NCI-H1694 (cell line): ENCODE data around the gene FMNL3.
A peak's percentile ranks its signal among the peaks of the same experiment; 100 is the strongest.
"Not testable (repeated sequence)": the region's sequence is repeated elsewhere in the genome, so short reads cannot be mapped to it uniquely, and the experiment has no call there.

Source experiments
- DNase-seq: peaks from one replicate; lab custom pipeline; 2025; lab: John Stamatoyannopoulos, UW

FMNL3 gene

GRCh38 chr12:49632986-49633702, 74.1 kb downstream of the FMNL3 start:
- DNase-seq = no peak

GRCh38 chr12:49632401-49632800, 74.8 kb downstream of the FMNL3 start:
- DNase-seq = no peak

GRCh38 chr12:49631336-49631907, 75.8 kb downstream of the FMNL3 start:
- DNase-seq = no peak

DNA sequence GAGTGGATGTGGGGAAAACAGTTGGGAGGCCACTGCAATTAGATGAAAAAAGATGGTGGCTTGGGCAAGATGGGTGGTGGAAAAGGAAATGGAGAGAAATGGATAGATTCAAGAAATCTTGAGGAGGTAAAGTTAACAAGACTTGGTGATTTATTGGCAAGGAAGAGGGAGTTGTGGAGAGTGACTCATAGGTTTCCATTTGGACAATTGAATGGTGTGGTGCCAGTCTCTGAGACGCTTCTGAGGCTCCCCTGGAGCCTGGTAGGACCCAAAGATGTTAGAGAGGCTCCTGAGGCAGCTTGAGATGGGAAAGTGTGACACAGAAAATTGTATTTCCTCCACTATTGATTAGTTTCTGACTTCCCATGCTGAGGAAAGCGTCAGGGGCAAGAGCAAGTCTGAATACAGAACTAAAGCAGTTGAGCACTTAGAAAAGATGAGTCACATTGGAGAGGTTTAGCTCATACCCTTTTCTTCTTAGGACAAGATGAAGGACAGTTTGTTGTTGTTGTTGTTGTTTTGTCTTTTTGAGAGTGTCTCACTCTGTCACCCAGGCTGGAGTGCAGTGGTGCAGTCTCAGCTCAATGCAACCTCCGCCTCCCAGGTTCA, 79.3 kb downstream of the FMNL3 start:
- DNase-seq = no peak

GRCh38 chr12:49626836-49627235, 80.4 kb downstream of the FMNL3 start:
- DNase-seq = no peak

DNA sequence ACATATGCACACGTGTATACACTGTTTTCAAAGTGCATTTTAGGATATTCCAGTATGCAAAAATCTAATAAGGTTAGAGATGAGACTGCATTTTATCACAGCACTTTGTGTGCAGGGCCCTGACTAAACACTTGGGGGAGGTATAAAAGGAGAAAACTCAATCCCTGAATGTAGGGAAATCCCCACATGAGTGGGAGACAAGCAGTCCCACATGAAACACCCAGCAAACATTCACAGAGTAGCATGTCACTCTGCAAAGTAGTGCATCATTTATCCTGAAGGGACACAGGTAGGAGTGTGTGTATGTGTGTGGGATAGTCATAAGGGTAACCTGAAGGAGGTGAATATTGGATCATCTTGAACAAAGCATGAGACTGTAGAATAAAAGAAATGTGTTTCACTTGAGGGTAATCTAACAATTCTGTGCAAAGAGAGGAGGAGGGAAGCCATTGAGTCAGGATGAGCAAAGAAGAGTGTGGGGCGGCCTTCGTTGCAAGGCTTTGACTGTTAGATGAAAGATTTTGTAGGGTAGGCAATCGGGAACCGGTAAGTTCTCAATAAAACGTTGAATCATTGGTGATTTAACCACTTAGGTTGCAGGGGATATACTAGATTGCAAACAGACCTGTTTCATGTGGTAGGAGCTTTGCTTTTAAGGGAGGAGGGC, 80.9 kb downstream of the FMNL3 start:
- DNase-seq = no peak

- DNase-seq = no peak
Measured at GRCh38 chr12:49624921-49625577, 82.2 kb downstream of the FMNL3 start.

DNA sequence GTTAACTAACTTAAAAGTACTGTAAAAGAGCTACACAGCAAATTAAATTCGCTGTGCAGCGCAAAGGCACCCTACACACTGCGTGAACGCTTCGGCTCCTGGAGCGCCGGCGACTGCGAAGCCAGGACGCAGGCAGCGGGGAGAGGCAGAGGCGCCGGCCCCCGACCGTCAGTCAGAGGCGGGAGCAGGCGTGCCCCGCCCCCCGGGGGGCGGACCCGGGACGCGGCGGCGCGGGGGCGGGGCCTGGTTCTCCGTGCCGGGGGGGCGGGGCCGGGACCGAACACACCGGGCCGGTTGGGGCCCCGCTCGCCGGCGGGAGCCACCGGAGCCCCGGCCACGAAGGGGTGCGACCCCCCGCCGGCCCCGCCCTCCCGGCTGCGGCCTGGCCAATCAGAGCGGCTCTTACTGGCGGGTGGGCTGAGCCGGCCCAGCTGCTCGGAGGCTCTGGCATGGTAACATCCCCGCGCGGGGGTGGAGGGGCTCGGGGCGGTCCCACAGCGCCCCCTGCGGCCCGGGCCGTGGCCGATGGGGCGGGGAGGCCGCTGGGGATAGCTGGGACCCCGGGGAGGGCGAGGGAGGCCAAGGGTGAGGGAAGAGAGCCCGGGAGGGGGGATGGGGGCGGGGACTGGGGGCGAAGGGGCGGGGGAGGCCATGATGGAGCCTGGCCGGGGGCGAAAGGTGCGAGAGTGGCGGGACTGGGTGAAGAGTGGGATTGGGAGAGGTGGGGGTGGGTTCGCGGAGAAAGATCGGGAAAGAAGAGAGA, 83.9 kb downstream of the FMNL3 start, which contains the start of gene PRPF40B:
Gene PRPF40B, plus strand, starts transcription at position 420 of the 763 bp plus-strand sequence. Its CDS starts 30 bp downstream, at position 450.
- DNase-seq = peak; percentile 39

DNA sequence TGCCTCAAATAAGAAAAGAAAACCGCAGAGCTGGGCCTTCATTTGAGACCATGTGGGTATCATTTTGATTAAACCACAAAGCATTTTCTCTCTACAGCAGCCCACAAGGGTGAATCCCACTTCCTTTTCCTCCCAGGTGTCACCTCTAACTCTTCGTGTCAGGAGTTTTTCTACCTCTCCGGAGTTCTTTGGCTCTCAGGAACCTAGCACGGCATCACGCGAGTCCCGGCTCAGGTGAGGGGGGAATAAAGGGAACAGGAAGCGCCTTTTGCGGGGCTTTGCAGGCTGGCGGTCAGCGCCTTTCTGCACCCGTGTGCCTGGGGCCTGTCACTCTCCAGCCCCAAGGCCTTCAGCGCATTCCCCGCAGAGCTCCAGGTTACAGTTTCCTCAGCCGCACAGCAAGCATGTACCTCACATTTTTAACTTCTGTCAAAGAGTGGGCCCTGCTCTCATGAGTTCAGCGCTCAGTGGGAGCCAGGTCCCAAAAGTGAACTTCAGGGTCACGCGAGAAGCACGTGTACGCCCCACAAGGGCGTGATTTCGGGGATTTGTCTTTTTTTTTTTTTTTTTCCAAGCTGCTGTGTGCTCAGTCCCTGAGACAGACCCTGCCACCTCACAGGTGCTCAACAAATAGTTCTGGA, 84.6 kb downstream of the FMNL3 start:
- peak; percentile 39 for DNase-seq

DNA sequence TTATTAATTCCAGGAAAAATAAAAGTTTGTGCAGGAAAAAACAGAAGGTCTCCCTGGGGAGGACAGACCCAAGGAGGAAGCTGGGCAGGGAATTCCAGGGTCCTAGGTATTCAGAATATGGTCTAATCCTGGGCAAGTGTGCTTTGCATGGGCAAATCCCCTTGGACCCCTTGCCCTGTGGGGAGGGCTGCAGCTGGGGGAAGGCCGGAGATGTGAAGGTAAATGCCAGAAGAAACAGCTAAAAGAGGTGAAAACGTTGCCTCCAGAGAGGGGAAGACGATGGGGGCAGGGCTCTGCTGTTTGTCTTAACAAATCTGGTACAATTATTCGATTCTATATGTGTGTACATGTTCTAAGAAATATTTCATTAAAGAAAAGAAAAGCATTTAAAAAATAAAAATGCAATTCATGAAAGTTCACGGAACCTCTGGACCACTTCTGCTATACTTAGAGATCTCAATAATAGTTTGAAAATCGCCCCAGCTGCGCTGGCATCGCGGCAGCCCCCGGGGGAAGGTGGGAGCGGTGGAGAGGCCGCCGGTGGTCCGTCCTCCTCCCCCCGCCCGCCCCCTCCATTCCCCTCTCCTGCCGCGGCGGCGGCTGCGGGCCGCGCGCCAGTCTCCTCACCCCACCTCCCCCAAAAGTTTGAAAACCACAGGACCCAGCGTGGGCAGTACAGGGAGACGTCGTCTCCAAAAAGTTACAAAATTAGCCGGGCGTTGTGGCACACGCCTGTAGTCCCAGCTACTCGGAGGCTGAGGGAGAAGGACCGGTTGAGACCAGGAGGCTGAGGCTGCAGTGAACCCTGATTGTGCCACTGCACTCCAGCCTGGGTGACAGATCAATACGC, 85.3 kb downstream of the FMNL3 start:
- DNase-seq = no peak

DNA sequence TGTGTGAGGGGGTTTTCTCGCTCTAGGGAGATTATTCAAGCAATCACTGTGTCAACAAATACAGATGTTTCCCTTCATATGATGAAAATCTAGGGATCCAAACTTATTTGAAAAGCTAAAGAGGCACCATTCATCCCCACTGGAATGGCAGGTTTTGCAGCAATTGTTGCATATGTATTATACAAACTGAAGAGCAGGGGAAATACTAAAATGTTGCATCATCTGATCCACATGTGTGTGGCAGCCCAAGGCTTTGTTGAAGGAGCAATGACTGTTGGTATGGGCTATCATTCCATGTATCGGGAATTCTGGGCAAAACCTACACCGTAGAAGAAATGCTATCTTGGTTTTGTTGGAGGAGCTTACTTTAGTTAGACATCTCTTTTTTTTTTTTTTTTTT, 87.9 kb downstream of the FMNL3 start:
- DNase-seq = no peak

- DNase-seq = no peak
Measured at GRCh38 chr12:49618576-49618975, 88.6 kb downstream of the FMNL3 start.

DNA sequence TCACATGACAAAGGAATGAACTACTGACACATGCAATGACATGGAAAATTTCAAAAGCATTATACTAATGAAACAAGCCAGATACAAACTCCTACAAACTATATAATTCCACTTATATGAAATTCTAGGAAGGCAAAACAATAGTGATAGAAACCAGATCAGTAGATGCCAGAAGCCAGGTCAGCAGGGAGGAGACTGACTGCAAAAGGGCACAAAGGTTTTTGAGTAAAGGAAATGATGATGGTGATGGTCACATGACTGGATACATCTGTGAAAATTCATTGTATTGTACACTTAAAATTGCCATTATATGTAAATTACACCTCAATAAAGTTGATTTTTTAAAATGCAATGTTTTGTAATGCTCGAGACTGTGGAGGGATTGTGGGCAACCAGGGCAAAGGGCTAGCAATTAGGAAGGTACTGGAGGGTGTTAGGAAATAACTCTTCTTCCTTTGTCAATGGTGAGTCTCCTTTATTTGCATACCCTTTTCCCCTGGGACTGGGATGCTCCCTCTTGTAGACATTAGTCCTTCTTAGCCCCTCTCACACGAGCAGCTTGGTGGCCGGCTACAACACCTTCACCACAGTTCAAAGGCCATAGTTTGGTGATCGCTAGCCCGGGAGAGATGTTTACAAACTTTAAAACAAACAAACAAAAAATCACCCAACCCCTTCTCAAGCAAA, 90.5 kb downstream of the FMNL3 start:
- DNase-seq = no peak

DNA sequence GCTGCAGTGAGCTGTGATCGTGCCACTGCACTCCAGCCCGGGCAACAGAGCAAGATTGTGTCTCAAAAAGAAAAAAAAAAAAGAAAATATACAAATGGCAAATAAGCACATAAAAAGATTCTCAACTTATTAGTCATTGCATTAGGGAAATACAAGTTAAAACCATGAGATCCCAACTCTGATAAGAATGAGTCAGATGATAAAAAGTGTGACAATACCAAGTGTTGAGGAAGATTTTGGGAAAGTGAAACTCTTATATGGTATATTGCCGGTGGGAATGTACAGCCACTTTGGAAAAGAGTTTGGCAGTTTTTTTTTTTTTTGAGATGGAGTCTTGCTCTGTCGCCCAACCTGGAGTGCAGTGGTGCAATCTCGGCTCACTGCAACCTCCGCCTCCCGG, 91.5 kb downstream of the FMNL3 start:
- no peak for DNase-seq

DNA sequence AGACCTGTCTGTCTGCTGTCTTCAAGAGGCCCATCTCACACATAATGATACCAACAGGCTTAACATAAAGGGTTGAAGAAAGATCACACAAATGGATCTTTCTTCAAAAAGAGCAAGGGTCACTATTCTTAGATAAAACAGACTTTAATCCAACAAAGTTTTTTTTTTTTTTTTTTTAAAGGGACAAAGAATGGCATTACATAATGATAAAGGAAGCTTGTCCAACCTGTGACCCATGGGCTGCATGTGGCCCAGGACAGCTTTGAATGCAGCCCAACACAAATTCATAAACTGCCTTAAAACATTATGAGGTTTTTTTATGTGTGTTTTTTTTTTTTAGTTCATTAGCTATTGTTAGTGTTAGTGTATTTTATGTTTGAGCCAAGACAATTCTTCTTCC, 95.0 kb downstream of the FMNL3 start:
- no peak for DNase-seq

DNA sequence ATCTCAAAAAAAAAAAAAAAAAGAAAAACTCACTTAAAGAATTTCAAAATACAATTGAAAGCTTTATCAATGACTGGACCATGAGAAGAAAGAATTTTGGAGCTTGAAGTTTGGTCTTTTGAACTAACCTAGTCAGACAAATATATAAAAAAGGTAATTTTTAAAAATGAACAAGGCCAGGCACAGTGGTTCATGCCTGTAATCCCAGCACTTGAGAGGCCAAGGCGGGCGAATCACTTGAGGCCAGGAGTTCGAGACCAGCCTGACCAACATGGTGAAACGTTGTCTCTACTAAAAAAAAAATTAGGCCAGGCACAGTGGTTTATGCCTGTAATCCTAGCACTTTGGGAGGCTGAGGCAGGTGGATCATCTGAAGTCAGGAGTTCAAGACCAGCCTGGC, 96.4 kb downstream of the FMNL3 start:
- not testable (repeated sequence) for DNase-seq

GRCh38 chr12:49609875-49610154, 97.4 kb downstream of the FMNL3 start:
- no peak for DNase-seq

GRCh38 chr12:49609059-49609874, 97.9 kb downstream of the FMNL3 start:
- no peak for DNase-seq

DNA sequence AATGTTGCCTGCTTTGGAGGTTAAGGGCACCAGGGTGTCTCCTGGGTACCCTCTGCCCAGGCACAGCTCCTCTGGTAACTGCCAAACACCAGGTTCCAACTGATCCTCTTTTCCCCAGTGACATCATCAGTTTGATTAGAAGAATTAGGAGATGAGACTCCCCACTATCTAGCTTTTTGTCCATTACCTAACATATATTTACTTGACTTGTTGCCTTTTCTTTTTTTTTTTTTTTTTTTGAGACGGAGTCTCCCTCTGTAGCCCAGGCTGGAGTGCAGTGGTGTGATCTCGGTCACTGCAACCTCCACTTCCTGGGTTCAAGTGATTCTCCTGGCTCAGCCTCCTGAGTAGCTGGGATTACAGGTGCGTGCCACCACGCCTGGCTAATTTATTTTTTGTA, 101.7 kb downstream of the FMNL3 start, which contains the start of gene FAM186B:
Gene FAM186B, minus strand, starts transcription at position 101 of the 400 bp plus-strand sequence. CDS start 162 bp downstream, outside the sequence.
- not testable (repeated sequence) for DNase-seq
